Measurements from ENCODE around the gene CAPN8.

DNA sequence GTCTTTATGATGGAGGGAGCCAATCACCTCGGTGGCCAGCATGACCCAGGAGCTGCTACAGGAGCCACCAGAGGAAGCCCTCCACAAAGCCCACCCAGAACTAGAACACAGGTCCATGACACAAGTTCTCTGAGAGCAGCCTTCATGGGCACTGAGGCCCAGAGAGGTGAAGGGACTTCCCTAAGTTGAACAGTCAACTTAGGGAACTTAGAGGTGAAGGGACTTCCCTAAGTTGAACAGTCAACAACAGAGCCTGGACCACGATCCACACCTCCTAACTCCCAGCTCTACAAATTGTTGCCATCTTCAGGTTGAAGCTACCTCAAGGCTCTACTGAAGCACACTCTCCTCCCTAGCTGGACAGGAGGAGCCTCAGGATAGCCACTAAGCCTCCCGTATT is 139.5 kb downstream of the CAPN8 start:
- TF ChIP-seq, protein P1, sequence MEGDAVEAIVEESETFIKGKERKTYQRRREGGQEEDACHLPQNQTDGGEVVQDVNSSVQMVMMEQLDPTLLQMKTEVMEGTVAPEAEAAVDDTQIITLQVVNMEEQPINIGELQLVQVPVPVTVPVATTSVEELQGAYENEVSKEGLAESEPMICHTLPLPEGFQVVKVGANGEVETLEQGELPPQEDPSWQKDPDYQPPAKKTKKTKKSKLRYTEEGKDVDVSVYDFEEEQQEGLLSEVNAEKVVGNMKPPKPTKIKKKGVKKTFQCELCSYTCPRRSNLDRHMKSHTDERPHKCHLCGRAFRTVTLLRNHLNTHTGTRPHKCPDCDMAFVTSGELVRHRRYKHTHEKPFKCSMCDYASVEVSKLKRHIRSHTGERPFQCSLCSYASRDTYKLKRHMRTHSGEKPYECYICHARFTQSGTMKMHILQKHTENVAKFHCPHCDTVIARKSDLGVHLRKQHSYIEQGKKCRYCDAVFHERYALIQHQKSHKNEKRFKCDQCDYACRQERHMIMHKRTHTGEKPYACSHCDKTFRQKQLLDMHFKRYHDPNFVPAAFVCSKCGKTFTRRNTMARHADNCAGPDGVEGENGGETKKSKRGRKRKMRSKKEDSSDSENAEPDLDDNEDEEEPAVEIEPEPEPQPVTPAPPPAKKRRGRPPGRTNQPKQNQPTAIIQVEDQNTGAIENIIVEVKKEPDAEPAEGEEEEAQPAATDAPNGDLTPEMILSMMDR (IDR thresholded peaks at IDR 0.05): no peak
- TF ChIP-seq POLR2A (IDR thresholded peaks at IDR 0.05): no peak

All from uterus (tissue), 2 donors.